ENCODE measurements around the gene MKNK2. TPM values are rescaled to one million over a fixed set of nuclear protein-coding genes. Genes with fewer than 3 reads are reported as not detected.

MKNK2 gene
- total and polyA plus RNA-seq, 4 donors: 107 to 333 (median 160) TPM

DNA sequence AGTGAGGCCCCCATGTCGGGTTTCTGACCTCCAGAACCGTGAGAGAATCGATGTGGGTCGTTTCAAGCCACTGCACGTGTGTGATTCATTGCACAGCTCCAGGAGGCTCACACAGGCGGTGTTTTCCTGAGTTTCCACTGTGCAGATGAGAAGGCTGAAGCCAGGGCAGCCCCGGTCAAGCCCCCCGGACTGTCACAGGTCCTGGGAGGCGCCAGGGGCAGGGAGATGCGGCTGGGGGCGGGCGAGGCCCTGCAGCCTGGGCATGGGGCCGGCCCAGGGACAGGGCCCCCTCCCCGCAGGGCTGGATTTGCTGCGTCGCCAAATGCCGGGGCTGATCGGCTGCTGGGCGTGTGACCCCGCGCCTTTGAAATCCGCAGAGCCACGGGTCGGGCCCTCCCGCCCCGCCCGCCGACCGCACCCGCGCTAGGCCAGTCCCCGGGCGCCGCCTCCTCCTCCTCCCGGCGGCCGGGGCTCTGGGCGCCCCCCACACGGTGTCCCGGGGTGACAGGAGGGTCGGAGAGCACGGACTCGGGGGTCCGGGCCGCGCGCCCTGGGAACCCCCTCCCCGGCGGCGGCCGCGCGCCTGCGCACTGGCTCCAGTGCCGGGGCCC is 9.9 kb upstream of the MKNK2 start:
- TF ChIP-seq, protein P1, sequence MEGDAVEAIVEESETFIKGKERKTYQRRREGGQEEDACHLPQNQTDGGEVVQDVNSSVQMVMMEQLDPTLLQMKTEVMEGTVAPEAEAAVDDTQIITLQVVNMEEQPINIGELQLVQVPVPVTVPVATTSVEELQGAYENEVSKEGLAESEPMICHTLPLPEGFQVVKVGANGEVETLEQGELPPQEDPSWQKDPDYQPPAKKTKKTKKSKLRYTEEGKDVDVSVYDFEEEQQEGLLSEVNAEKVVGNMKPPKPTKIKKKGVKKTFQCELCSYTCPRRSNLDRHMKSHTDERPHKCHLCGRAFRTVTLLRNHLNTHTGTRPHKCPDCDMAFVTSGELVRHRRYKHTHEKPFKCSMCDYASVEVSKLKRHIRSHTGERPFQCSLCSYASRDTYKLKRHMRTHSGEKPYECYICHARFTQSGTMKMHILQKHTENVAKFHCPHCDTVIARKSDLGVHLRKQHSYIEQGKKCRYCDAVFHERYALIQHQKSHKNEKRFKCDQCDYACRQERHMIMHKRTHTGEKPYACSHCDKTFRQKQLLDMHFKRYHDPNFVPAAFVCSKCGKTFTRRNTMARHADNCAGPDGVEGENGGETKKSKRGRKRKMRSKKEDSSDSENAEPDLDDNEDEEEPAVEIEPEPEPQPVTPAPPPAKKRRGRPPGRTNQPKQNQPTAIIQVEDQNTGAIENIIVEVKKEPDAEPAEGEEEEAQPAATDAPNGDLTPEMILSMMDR (IDR thresholded peaks at IDR 0.05; ENCODE audit: control extremely low read depth, extremely low read depth): no peak
- Histone ChIP-seq H3K4me3 (peak overlapping the region; percentile 62), H3K9me3 (ENCODE audit: control insufficient read depth in 4 of 4, insufficient read depth in 3 of 4, low read length in 3 of 4) (no peaks in the 10 kb centered on the region), H3K4me1 (ENCODE audit: control insufficient read depth in 5 of 5, insufficient read depth in 5 of 5, low read length in 5 of 5) (peaks cover 5 to 45% (median 26%) of the 10 kb centered on the region in 5 donors), H3K27ac (ENCODE audit: low read depth in 1 of 2, low read length in 1 of 2) (peak overlapping the region; percentile 97 to 98), H3K36me3 (ENCODE audit: control insufficient read depth in 4 of 4, insufficient read depth in 4 of 4, low read length in 4 of 4) (no peaks in the 10 kb centered on the region), H3K9ac (ENCODE audit: insufficient read depth in 1 of 2, low read length in 2 of 2) (peak overlapping the region; percentile 39 to 88), H3K27me3 (ENCODE audit: control insufficient read depth in 3 of 3, insufficient read depth in 3 of 3, low read length in 2 of 3) (no peaks in the 10 kb centered on the region)
- ATAC-seq (ENCODE audit: insufficient read depth, low FRiP score) (peak; percentile 39), DNase-seq (peak in 1 of 3 donors; percentile 84)
- WGBS, 2 donors: 1 to 2% methylated on average over 18 to 55 of the region's 55 CpGs

DNA sequence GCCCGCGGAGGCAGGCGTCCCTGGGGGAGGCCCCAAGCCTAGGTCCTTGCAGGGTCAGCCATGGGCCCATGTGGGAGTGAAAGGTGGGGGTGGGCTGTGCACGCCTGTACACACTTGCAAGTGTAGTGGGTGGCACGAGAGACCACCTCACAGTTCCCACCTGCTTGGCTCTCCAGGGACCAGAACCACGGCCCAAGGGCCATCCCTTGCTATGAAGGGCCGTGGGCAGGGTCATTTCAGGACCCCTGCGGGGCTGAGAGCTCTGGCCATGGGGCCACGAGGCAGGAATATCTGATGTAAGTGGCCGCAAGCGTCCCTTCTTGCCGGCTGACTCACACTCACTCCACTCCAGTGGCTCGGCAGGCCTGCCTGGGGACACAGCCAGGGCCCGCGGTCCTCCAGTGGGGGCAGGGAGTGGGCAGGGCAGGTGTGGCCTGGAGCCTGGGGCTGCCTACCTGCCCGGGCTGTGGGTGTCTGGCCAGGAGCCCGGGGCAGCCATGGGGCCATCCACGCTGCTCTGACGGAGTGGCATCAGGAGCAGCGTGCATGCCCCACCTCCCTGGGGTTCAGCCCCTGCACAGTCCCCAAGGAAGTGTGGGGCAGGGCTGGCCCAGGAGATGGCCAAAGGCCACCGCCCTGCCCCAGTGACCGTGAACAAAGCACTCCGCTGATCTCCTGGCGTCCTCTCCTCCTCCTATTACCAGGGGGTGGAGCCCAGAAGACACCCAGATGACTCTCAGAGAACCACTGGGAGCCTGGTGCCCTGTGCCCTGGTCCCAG is 8.6 kb upstream of the MKNK2 start:
- DNase-seq: peak in 1 of 3 donors; percentile 33
- TF ChIP-seq, protein P1 (IDR thresholded peaks at IDR 0.05; ENCODE audit: control extremely low read depth, extremely low read depth): no peak
- H3K36me3 ChIP-seq (ENCODE audit: control insufficient read depth in 4 of 4, insufficient read depth in 4 of 4, low read length in 4 of 4): no peaks in the 10 kb centered on the region
- ATAC-seq (ENCODE audit: insufficient read depth, low FRiP score): peak; percentile 43
- peak overlapping the region in 1 of 2 donors; percentile 47 for H3K9ac ChIP-seq (ENCODE audit: insufficient read depth in 1 of 2, low read length in 2 of 2)
- no peak overlapping the region for H3K4me3 ChIP-seq
- no peaks in the 10 kb centered on the region for H3K27me3 ChIP-seq (ENCODE audit: control insufficient read depth in 3 of 3, insufficient read depth in 3 of 3, low read length in 2 of 3)
- peak overlapping the region; percentile 97 to 98 for H3K27ac ChIP-seq (ENCODE audit: low read depth in 1 of 2, low read length in 1 of 2)
- H3K4me1 ChIP-seq (ENCODE audit: control insufficient read depth in 5 of 5, insufficient read depth in 5 of 5, low read length in 5 of 5): peaks cover 5 to 46% (median 29%) of the 10 kb centered on the region in 5 donors
- 46 to 74% methylated on average over 24 of the region's 24 CpGs for WGBS, 2 donors
- no peaks in the 10 kb centered on the region for H3K9me3 ChIP-seq (ENCODE audit: control insufficient read depth in 4 of 4, insufficient read depth in 3 of 4, low read length in 3 of 4)

DNA sequence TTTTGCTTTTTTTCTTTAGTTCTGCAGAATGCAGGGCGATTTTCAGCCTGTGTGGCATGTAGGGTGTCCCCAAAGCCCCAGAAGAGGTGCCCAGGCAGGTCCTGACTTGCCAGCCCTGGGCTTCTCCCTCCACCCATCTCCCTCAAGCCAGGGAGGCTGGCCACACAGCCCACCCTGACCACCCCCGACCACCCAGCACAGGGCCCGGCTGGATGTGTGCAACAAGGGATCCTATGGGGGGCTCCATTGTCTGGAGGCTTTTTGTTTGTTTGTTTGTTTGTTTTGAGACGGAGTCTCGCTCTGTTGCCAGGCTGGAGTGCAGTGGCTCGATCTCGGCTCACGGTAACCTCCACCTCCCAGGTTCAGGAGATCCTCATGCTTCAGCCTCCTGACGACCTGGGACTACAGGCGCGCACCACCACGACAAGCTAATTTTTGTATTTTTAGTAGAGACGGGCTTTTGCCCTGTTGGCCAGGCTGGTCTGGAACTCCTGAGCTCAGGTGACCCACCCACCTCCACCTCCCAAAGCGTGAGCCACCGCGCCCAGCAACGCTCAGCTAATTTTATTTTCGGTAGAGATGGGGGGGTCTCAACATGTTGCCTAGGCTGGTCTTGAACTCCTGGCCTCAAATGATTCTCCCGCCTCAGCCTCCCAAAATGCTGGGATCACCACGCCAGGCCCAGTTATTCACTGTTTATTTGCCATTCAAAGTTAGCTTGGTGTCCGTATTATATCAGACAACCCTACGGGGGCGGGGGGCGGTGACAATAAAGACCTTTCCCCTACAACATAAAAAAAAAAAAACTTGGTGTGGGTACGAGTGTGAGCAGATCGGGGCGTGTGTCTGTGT is 7.8 kb upstream of the MKNK2 start:
- Histone ChIP-seq H3K4me1 (ENCODE audit: control insufficient read depth in 5 of 5, insufficient read depth in 5 of 5, low read length in 5 of 5) (peaks cover 5 to 43% (median 32%) of the 10 kb centered on the region in 5 donors), H3K9ac (ENCODE audit: insufficient read depth in 1 of 2, low read length in 2 of 2) (no peak overlapping the region)

More for the DNA sequence above, 7.8 kb upstream of the MKNK2 start:
- H3K27me3 ChIP-seq (ENCODE audit: control insufficient read depth in 3 of 3, insufficient read depth in 3 of 3, low read length in 2 of 3): no peaks in the 10 kb centered on the region
- peak overlapping the region; percentile 97 to 98 for H3K27ac ChIP-seq (ENCODE audit: low read depth in 1 of 2, low read length in 1 of 2)
- DNase-seq: no peak
- ATAC-seq (ENCODE audit: insufficient read depth, low FRiP score): no peak
- no peak overlapping the region for H3K4me3 ChIP-seq
- no peaks in the 10 kb centered on the region for H3K9me3 ChIP-seq (ENCODE audit: control insufficient read depth in 4 of 4, insufficient read depth in 3 of 4, low read length in 3 of 4)
- no peaks in the 10 kb centered on the region for H3K36me3 ChIP-seq (ENCODE audit: control insufficient read depth in 4 of 4, insufficient read depth in 4 of 4, low read length in 4 of 4)
- WGBS, 2 donors: 89 to 92% methylated on average over 27 of the region's 27 CpGs
- TF ChIP-seq, protein P1 (IDR thresholded peaks at IDR 0.05; ENCODE audit: control extremely low read depth, extremely low read depth): no peak
